ENCODE results near the gene SOCS7. TPM values are rescaled to one million over a fixed set of nuclear protein-coding genes. Genes with fewer than 3 reads are reported as not detected.

SOCS7 gene
- total and polyA plus RNA-seq, 7 experiments from 2014 or later, result 0.57 to 23.3 (median 19.6) TPM

- ChIA-PET POLR2A (no interaction called here), CTCF (no interaction called here)
- H3K27me3 Mint-ChIP-seq, result peaks cover 34 to 51% (median 45%) of the 10 kb centered on the region in 5 donors
- H3K4me3 ChIP-seq (ENCODE audit: low read length), result no peak overlapping the region
- no peaks in the 10 kb centered on the region for H3K9me3 ChIP-seq (ENCODE audit: control insufficient read depth in 2 of 3, low read length in 3 of 3)
- peaks cover 0 to 3% of the 10 kb centered on the region in 2 donors for H3K27me3 ChIP-seq (ENCODE audit: control insufficient read depth in 2 of 2, insufficient read depth in 2 of 2, low read length in 2 of 2)
- intact Hi-C loops (cut with micrococcal nuclease), result no loop called here
- H3K27ac Mint-ChIP-seq, result no peak overlapping the region
- H3K4me1 Mint-ChIP-seq, result peaks cover 6 to 18% (median 15%) of the 10 kb centered on the region in 7 donors
- no peak overlapping the region for H3K27ac ChIP-seq (ENCODE audit: low read depth, low read length)
- no peaks in the 10 kb centered on the region for H3K4me1 ChIP-seq (ENCODE audit: control insufficient read depth in 2 of 2, insufficient read depth in 2 of 2, low read length in 2 of 2)
- peaks cover 0 to 9% (median 0%) of the 10 kb centered on the region in 5 donors for H3K36me3 Mint-ChIP-seq
- DNase-seq, result no peak
- no peaks in the 10 kb centered on the region for H3K36me3 ChIP-seq (ENCODE audit: control insufficient read depth in 2 of 3, insufficient read depth in 3 of 3, low read length in 3 of 3)
- H3K9me3 Mint-ChIP-seq, result peaks cover 0 to 5% (median 0%) of the 10 kb centered on the region in 11 donors
- peak overlapping the region; percentile 18 to 87 (median 62) for H3K4me3 Mint-ChIP-seq
- ATAC-seq, result peak; percentile 14
Measured at GRCh38 chr17:38452719-38453118, 101.1 kb downstream of the SOCS7 start.

GRCh38 chr17:38453951-38454421 lies 102.3 kb downstream of the SOCS7 start:
- intact Hi-C loops (cut with micrococcal nuclease), result no loop called here
- peaks cover 34 to 51% (median 45%) of the 10 kb centered on the region in 5 donors for H3K27me3 Mint-ChIP-seq
- Histone ChIP-seq H3K27ac (ENCODE audit: low read depth, low read length) (no peak overlapping the region), H3K36me3 (ENCODE audit: control insufficient read depth in 2 of 3, insufficient read depth in 3 of 3, low read length in 3 of 3) (no peaks in the 10 kb centered on the region), H3K4me1 (ENCODE audit: control insufficient read depth in 2 of 2, insufficient read depth in 2 of 2, low read length in 2 of 2) (no peaks in the 10 kb centered on the region), H3K9me3 (ENCODE audit: control insufficient read depth in 2 of 3, low read length in 3 of 3) (no peaks in the 10 kb centered on the region), H3K27me3 (ENCODE audit: control insufficient read depth in 2 of 2, insufficient read depth in 2 of 2, low read length in 2 of 2) (peaks cover 0 to 3% of the 10 kb centered on the region in 2 donors), H3K4me3 (ENCODE audit: low read length) (no peak overlapping the region)
- ChIA-PET CTCF (no interaction called here), POLR2A (no interaction called here)
- no peak overlapping the region for H3K27ac Mint-ChIP-seq
- DNase-seq (no peak), ATAC-seq (no peak)
- H3K36me3 Mint-ChIP-seq, result peaks cover 0 to 9% (median 0%) of the 10 kb centered on the region in 5 donors
- peak overlapping the region in 2 of 10 donors; percentile 36 to 54 for H3K4me3 Mint-ChIP-seq
- H3K9me3 Mint-ChIP-seq, result peaks cover 0 to 5% (median 0%) of the 10 kb centered on the region in 11 donors
- H3K4me1 Mint-ChIP-seq, result peaks cover 6 to 18% (median 15%) of the 10 kb centered on the region in 7 donors

GRCh38 chr17:38454532-38454931 lies 102.9 kb downstream of the SOCS7 start:
- H3K9me3 ChIP-seq (ENCODE audit: control insufficient read depth in 2 of 3, low read length in 3 of 3), result no peaks in the 10 kb centered on the region
- H3K27ac ChIP-seq (ENCODE audit: low read depth, low read length), result no peak overlapping the region
- no peaks in the 10 kb centered on the region for H3K4me1 ChIP-seq (ENCODE audit: control insufficient read depth in 2 of 2, insufficient read depth in 2 of 2, low read length in 2 of 2)
- H3K27me3 ChIP-seq (ENCODE audit: control insufficient read depth in 2 of 2, insufficient read depth in 2 of 2, low read length in 2 of 2), result peaks cover 0 to 3% of the 10 kb centered on the region in 2 donors
- ATAC-seq (no peak), DNase-seq (no peak)
- no peak overlapping the region for H3K4me3 ChIP-seq (ENCODE audit: low read length)
- Mint-ChIP-seq H3K4me3 (peak overlapping the region in 6 of 10 donors; percentile 20 to 54 (median 30)), H3K27ac (no peak overlapping the region), H3K9me3 (peaks cover 0 to 5% (median 0%) of the 10 kb centered on the region in 11 donors), H3K4me1 (peaks cover 6 to 18% (median 15%) of the 10 kb centered on the region in 7 donors), H3K36me3 (peaks cover 0 to 9% (median 0%) of the 10 kb centered on the region in 5 donors), H3K27me3 (peaks cover 34 to 51% (median 43%) of the 10 kb centered on the region in 5 donors)
- POLR2A ChIA-PET, result no interaction called here
- CTCF ChIA-PET, result no interaction called here
- H3K36me3 ChIP-seq (ENCODE audit: control insufficient read depth in 2 of 3, insufficient read depth in 3 of 3, low read length in 3 of 3), result no peaks in the 10 kb centered on the region
- intact Hi-C loops (cut with micrococcal nuclease), result no loop called here

Other genes starting within 250 kb of the SOCS7 start
- under 1 TPM in 1 of 5 experiments, not detected in 4; 0.32 TPM for gene TBC1D3E, start 223.9 kb upstream of the SOCS7 start, total RNA-seq
- gene TBC1D3E, start 223.9 kb upstream of the SOCS7 start, polyA plus RNA-seq, result not detected
- 10 to 100 TPM in 1 of 5 experiments, not detected in 4; 11.0 TPM for gene TBC1D3, start 159.3 kb upstream of the SOCS7 start, total RNA-seq
- not detected for gene TBC1D3, start 159.3 kb upstream of the SOCS7 start, polyA plus RNA-seq
- 10 to 100 TPM; 15.7 to 28.6 (median 22.7) TPM for gene MRPL45, start 54.7 kb upstream of the SOCS7 start, total RNA-seq
- gene MRPL45, start 54.7 kb upstream of the SOCS7 start, polyA plus RNA-seq, result 10 to 100 TPM; 31.2 to 41.6 TPM
- under 1 TPM in 3 of 5 experiments, not detected in 2; 0.11 to 0.35 (median 0.17) TPM for gene GPR179, start 7.9 kb upstream of the SOCS7 start, total RNA-seq
- not detected for gene GPR179, start 7.9 kb upstream of the SOCS7 start, polyA plus RNA-seq
- gene ARHGAP23, start 76.6 kb downstream of the SOCS7 start, total RNA-seq, result 1 to 10 TPM in 1 of 5 experiments, under 1 TPM in 2, not detected in 2; 0.24 to 1.3 (median 0.34) TPM
- not detected for gene ARHGAP23, start 76.6 kb downstream of the SOCS7 start, polyA plus RNA-seq

All from naive thymus-derived CD4-positive, alpha-beta T cell (primary cell).